SK-N-SH (cell line): ENCODE measurements around the gene CDH23. TPM values are rescaled to one million over a fixed set of nuclear protein-coding genes. Genes with fewer than 3 reads are reported as not detected.

Experiments
- CTCF ChIA-PET: fragments of 300-600, 350-600 bp; formaldehyde crosslinking; extraction: SDS; loops from one replicate; lab custom pipeline; 2021; lab: Yijun Ruan, JAX
- POLR2A ChIA-PET: fragments of 350-600 bp; sonication (Branson Sonifier 250); formaldehyde crosslinking; extraction: SDS; loops from one replicate; lab custom pipeline; 2020; ENCODE audit warnings: antibody characterized with exemption, inconsistent platforms; lab: Yijun Ruan, JAX
- DNase-seq: peaks from one replicate; pipeline ENCODE4 v3.0.0; 2012
- H2AFZ ChIP-seq: fragments of 200-600 bp; sonication (generic); 2 replicates; pipeline ENCODE4 v1.8.1; 2016; ENCODE audit warnings: antibody characterized with exemption, mild to moderate bottlenecking, low read depth
- H3F3A ChIP-seq: fragments of 200-600 bp; sonication (generic); replicated peaks from 2 replicates; pipeline ENCODE3; 2016; ENCODE audit warnings: antibody characterized with exemption, mild to moderate bottlenecking; ENCODE audit not compliant: insufficient read depth
- H3K27ac ChIP-seq, 2 experiments: fragments of 200-500 bp in 1 of 2; fragments of 200-600 bp in 1 of 2; sonication (Bioruptor generic) in 1 of 2; sonication (generic), shearing (Covaris generic) in 1 of 2; 2 replicates each; pipeline versions ENCODE4 v1.5.1 to v1.6.1; 2014 to 2016; ENCODE audit warnings: low read depth in 2 of 2, inconsistent platforms in 1 of 2, low read length in 1 of 2, mild to moderate bottlenecking in 1 of 2, mixed read lengths in 1 of 2
- H3K27me3 ChIP-seq: fragments of 200-600 bp; sonication (generic), shearing (Covaris generic); 2 replicates; pipeline ENCODE4 v1.6.1; 2016; ENCODE audit warnings: mixed run types; ENCODE audit not compliant: insufficient read depth
- H3K36me3 ChIP-seq, 2 experiments: fragments of 200-500 bp in 1 of 2; fragments of 200-600 bp in 1 of 2; sonication (Bioruptor generic) in 1 of 2; sonication (generic) in 1 of 2; replicated peaks in 1 of 2; 2 replicates each; pipeline versions ENCODE3 to v1.5.1; 2014 to 2016; ENCODE audit warnings: low read length in 1 of 2, mild to moderate bottlenecking in 1 of 2; ENCODE audit not compliant: insufficient read depth in 2 of 2, control insufficient read depth in 1 of 2
- H3K4me1 ChIP-seq, 2 experiments: fragments of 200-500 bp in 1 of 2; fragments of 200-600 bp in 1 of 2; sonication (Bioruptor generic) in 1 of 2; sonication (generic), shearing (Covaris generic) in 1 of 2; 2 replicates each; pipeline versions ENCODE4 v1.5.1 to v1.6.1; 2014 to 2016; ENCODE audit warnings: low read depth in 1 of 2, low read length in 1 of 2, mixed run types in 1 of 2; ENCODE audit not compliant: insufficient read depth in 2 of 2, control insufficient read depth in 1 of 2
- H3K4me2 ChIP-seq: fragments of 200-600 bp; sonication (generic), shearing (Covaris generic); 2 replicates; pipeline ENCODE4 v1.6.1; 2017; ENCODE audit warnings: mixed run types
- H3K4me3 ChIP-seq, 2 experiments: fragments of 200-500 bp in 1 of 2; fragments of 200-600 bp in 1 of 2; sonication (Bioruptor generic) in 1 of 2; sonication (generic), shearing (Covaris generic) in 1 of 2; 2 replicates each; pipeline versions ENCODE4 v1.5.1 to v1.8.1; 2014 to 2016; ENCODE audit warnings: low read depth in 2 of 2, inconsistent platforms in 1 of 2, low read length in 1 of 2, mild to moderate bottlenecking in 1 of 2, mixed read lengths in 1 of 2, moderate library complexity in 1 of 2
- H3K79me2 ChIP-seq: fragments of 200-600 bp; sonication (generic); 2 replicates; pipeline ENCODE4 v1.8.1; 2017; ENCODE audit warnings: mild to moderate bottlenecking; ENCODE audit not compliant: insufficient read depth
- H3K9ac ChIP-seq: fragments of 200-600 bp; sonication (generic); 2 replicates; pipeline ENCODE4 v1.6.1; 2017; ENCODE audit warnings: mixed run types
- H3K9me2 ChIP-seq: fragments of 200-600 bp; sonication (generic); 2 replicates; pipeline ENCODE4 v1.6.1; 2017; ENCODE audit warnings: mixed run types
- H3K9me3 ChIP-seq: fragments of 200-600 bp; sonication (generic); 2 replicates; pipeline ENCODE4 v1.6.1; 2017; ENCODE audit warnings: mixed run types, mild to moderate bottlenecking, moderate library complexity
- H4K20me1 ChIP-seq: fragments of 200-600 bp; sonication (generic); 2 replicates; pipeline ENCODE4 v1.6.1; 2017; ENCODE audit warnings: mild to moderate bottlenecking, mixed run types; ENCODE audit not compliant: insufficient read depth
- ELF1 ChIP-seq: IDR thresholded peaks from 2 replicates; pipeline ENCODE4 v1.4.0; 2012
- EP300 ChIP-seq, 2 experiments: IDR thresholded peaks; 2 replicates each; pipeline versions ENCODE4 v1.4.0 to v1.6.1; 2012; ENCODE audit warnings: borderline replicate concordance in 1 of 2, low read depth in 1 of 2, low read length in 1 of 2
- EZH2phosphoT487 ChIP-seq: fragments of 200-600 bp; sonication (generic); IDR thresholded peaks from 2 replicates; pipeline ENCODE4 v1.6.1; 2017; ENCODE audit warnings: low read depth, mixed run types, mild to moderate bottlenecking, antibody characterized with exemption, moderate library complexity, borderline replicate concordance
- FOXJ3 ChIP-seq: sonication (generic); formaldehyde crosslinking; IDR thresholded peaks from 2 replicates; pipeline ENCODE4 v1.5.1; 2020; ENCODE audit warnings: mild to moderate bottlenecking, missing genetic modification reagents
- FOXM1 ChIP-seq: IDR thresholded peaks from 2 replicates; pipeline ENCODE4 v1.4.0; 2012; ENCODE audit warnings: low read depth, mild to moderate bottlenecking
- GABPA ChIP-seq: IDR thresholded peaks from 2 replicates; pipeline ENCODE4 v1.4.0; 2012; ENCODE audit warnings: low read depth, mild to moderate bottlenecking
- GATA2 ChIP-seq: sonication (generic); formaldehyde crosslinking; IDR thresholded peaks from 2 replicates; pipeline ENCODE4 v1.5.0; 2020; ENCODE audit warnings: mild to moderate bottlenecking, missing genetic modification reagents
- JUND ChIP-seq: IDR thresholded peaks from 2 replicates; pipeline ENCODE4 v1.4.0; 2012
- MEF2A ChIP-seq: IDR thresholded peaks from 2 replicates; pipeline ENCODE4 v1.4.0; 2012; ENCODE audit warnings: low read depth, borderline replicate concordance
- NFIC ChIP-seq: IDR thresholded peaks from 2 replicates; pipeline ENCODE4 v1.4.0; 2012; ENCODE audit warnings: borderline replicate concordance
- NRF1 ChIP-seq: IDR thresholded peaks from 2 replicates; pipeline ENCODE4 v1.6.1; 2012; ENCODE audit warnings: low read depth, mild to moderate bottlenecking, low read length
- PBX3 ChIP-seq: IDR thresholded peaks from 2 replicates; pipeline ENCODE4; 2012
- RAD21 ChIP-seq: IDR thresholded peaks from 2 replicates; pipeline ENCODE4 v1.6.1; 2012; ENCODE audit warnings: mild to moderate bottlenecking, low read length
- RCOR1 ChIP-seq: fragments of 150-350 bp; IDR thresholded peaks from 2 replicates; pipeline ENCODE4 v1.6.1; 2017; ENCODE audit warnings: antibody characterized with exemption, low read length
- TAF1 ChIP-seq: IDR thresholded peaks from 2 replicates; pipeline ENCODE4 v1.6.1; 2012; ENCODE audit warnings: low read depth, mild to moderate bottlenecking, low read length, moderate library complexity, borderline replicate concordance
- TCF12 ChIP-seq: IDR thresholded peaks from 2 replicates; pipeline ENCODE4 v1.4.0; 2012
- USF2 ChIP-seq: fragments of 150-350 bp; IDR thresholded peaks from 2 replicates; pipeline ENCODE4 v1.6.1; 2017; ENCODE audit warnings: antibody characterized with exemption, low read length, low read depth, borderline replicate concordance
- ZBTB33 ChIP-seq: IDR thresholded peaks from 2 replicates; pipeline ENCODE4 v1.4.0; 2012; ENCODE audit warnings: low read depth, borderline replicate concordance
- WGBS: methylation state at CpG from one replicate; pipeline ENCODE4 v1.1.6; 2017; ENCODE audit warnings: low lambda C conversion rate; 5-methylcytosine and 5-hydroxymethylcytosine counted together
- polyA plus RNA-seq, 3 experiments: library from polyadenylated mRNA; depleted of rRNA; stranded (reverse); fragments of >200 nt; gene quantifications; 2 replicates each; pipeline ENCODE4 v1.2.3, GENCODE V29; 2012

The CDH23 gene
- polyA plus RNA-seq, 1 of the 3 experiments (the other 2 are of a cell fraction) = 0.03 TPM

- ChIA-PET POLR2A (no interaction called here), CTCF (interaction anchor here (1.0 to 2.2 kb wide), 2 partner anchors 24 to 152 kb away, joined by 3 to 10 read pairs; partner anchors contain the start of gene C10orf105)
- Histone ChIP-seq H3K27ac (no peak overlapping the region), H3F3A (no peaks in the 10 kb centered on the region), H3K4me3 (no peak overlapping the region), H3K9ac (no peak overlapping the region), H3K9me2 (no peaks in the 10 kb centered on the region), H3K79me2 (no peaks in the 10 kb centered on the region), H3K4me2 (no peak overlapping the region), H3K27me3 (no peaks in the 10 kb centered on the region), H4K20me1 (no peaks in the 10 kb centered on the region), H3K9me3 (no peaks in the 10 kb centered on the region), H3K4me1 (peaks cover 0 to 25% of the 10 kb centered on the region in 2 experiments; a peak in 1 of 4 replicates), H3K36me3 (no peaks in the 10 kb centered on the region), H2AFZ (no peak overlapping the region)
- 46% methylated on average over 1 of the region's 1 CpG for WGBS
- TF ChIP-seq TCF12 (no peak), USF2 (no peak), EP300 (IDR thresholded peaks at IDR 0.05; ENCODE audit: borderline replicate concordance in 1 of 2, low read depth in 1 of 2, low read length in 1 of 2) (no peak), PBX3 (no peak), FOXM1 (no peak), RCOR1 (no peak), GABPA (no peak), JUND (no peak), FOXJ3 (CRISPR knock-in tag) (no peak), RAD21 (no peak), MEF2A (no peak)
- DNase-seq = no peak
These were observed 347.1 kb downstream of the CDH23 start for GRCh38 chr10:71743866-71744265.

GRCh38 chr10:71744897-71745663 lies 348.4 kb downstream of the CDH23 start:
- no peak overlapping the region for H3K4me3 ChIP-seq
- H3K27me3 ChIP-seq = no peaks in the 10 kb centered on the region
- H3F3A ChIP-seq = no peaks in the 10 kb centered on the region
- H3K9me3 ChIP-seq = no peaks in the 10 kb centered on the region
- H3K9ac ChIP-seq = no peak overlapping the region
- H3K36me3 ChIP-seq = no peaks in the 10 kb centered on the region
- ChIA-PET CTCF (interaction anchor here (0.6 to 1.7 kb wide), 6 partner anchors 10 to 1999 kb away, joined by 3 to 8 read pairs (median 3); partner anchors contain the start of gene VSIR), POLR2A (no interaction called here)
- H3K9me2 ChIP-seq = no peaks in the 10 kb centered on the region
- H3K27ac ChIP-seq = no peak overlapping the region
- H2AFZ ChIP-seq = no peak overlapping the region
- no peak overlapping the region for H3K4me2 ChIP-seq
- no peaks in the 10 kb centered on the region for H4K20me1 ChIP-seq
- H3K79me2 ChIP-seq = no peaks in the 10 kb centered on the region
- DNase-seq = no peak
- 73% methylated on average over 6 of the region's 8 CpGs for WGBS
- peaks cover 0 to 22% of the 10 kb centered on the region in 2 experiments; a peak in 1 of 4 replicates for H3K4me1 ChIP-seq
- TF ChIP-seq NRF1 (no peak), PBX3 (no peak), RCOR1 (no peak), NFIC (no peak), FOXM1 (no peak), GATA2 (CRISPR knock-in tag) (no peak), TAF1 (no peak), TCF12 (no peak), EZH2phosphoT487 (no peak), ZBTB33 (no peak), ELF1 (no peak)
